SU-DHL-6 (cell line): ENCODE measurements around the gene ARHGAP8.

ENCODE experiments used
- EZH2phosphoT487 ChIP-seq: fragments of 200-600 bp; sonication (generic), shearing (Covaris generic); conservative IDR thresholded peaks from 2 replicates; pipeline ENCODE4 v1.6.1; 2018; ENCODE audit warnings: mild to moderate bottlenecking, antibody characterized with exemption, low read length, moderate library complexity, mixed read lengths
- TF ChIP-seq, protein P1 (sequence below): fragments of 200-600 bp; sonication (generic); IDR thresholded peaks from one replicate; pipeline ENCODE4 v1.5.1; 2017; ENCODE audit warnings: antibody characterized with exemption, mild to moderate bottlenecking, low read length, moderate library complexity; ENCODE audit not compliant: insufficient read depth, poor library complexity, severe bottlenecking

DNA sequence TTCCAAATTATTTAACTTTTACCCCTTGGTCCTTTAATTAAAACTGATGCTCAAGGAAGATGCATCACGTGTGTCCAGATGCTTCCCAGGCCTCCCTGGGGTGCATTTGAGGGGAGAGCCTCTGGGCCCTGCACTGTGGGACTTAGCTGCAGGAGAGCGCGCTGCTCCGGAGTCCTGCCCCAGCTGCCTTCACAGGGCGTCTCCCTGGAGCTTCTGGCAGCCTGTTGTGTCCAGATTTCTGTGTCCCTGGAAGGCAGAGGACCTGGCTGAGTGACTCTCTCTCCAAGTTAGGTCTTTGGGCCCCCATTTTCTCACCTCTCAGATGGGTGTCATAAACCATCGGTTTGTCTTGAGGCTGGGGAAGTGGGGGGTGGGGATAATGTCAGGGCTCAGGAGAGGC lies 3.0 kb downstream of the ARHGAP8 start:
- TF ChIP-seq, protein P1, sequence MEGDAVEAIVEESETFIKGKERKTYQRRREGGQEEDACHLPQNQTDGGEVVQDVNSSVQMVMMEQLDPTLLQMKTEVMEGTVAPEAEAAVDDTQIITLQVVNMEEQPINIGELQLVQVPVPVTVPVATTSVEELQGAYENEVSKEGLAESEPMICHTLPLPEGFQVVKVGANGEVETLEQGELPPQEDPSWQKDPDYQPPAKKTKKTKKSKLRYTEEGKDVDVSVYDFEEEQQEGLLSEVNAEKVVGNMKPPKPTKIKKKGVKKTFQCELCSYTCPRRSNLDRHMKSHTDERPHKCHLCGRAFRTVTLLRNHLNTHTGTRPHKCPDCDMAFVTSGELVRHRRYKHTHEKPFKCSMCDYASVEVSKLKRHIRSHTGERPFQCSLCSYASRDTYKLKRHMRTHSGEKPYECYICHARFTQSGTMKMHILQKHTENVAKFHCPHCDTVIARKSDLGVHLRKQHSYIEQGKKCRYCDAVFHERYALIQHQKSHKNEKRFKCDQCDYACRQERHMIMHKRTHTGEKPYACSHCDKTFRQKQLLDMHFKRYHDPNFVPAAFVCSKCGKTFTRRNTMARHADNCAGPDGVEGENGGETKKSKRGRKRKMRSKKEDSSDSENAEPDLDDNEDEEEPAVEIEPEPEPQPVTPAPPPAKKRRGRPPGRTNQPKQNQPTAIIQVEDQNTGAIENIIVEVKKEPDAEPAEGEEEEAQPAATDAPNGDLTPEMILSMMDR, result no peak
- no peak for TF ChIP-seq EZH2phosphoT487
